ENCODE measurements around the gene CBY3. TPM values are rescaled to one million over a fixed set of nuclear protein-coding genes. Genes with fewer than 3 reads are reported as not detected.
A peak's percentile ranks its signal among the peaks of the same experiment; 100 is the strongest.

Gene CBY3
- total RNA-seq, result not detected in 2 replicates
- long read RNA-seq, partial matches to known transcripts, result 0 of 1 reads
- long read RNA-seq, other reads (novel, unspliced or antisense), result 1 of 1 reads

DNA sequence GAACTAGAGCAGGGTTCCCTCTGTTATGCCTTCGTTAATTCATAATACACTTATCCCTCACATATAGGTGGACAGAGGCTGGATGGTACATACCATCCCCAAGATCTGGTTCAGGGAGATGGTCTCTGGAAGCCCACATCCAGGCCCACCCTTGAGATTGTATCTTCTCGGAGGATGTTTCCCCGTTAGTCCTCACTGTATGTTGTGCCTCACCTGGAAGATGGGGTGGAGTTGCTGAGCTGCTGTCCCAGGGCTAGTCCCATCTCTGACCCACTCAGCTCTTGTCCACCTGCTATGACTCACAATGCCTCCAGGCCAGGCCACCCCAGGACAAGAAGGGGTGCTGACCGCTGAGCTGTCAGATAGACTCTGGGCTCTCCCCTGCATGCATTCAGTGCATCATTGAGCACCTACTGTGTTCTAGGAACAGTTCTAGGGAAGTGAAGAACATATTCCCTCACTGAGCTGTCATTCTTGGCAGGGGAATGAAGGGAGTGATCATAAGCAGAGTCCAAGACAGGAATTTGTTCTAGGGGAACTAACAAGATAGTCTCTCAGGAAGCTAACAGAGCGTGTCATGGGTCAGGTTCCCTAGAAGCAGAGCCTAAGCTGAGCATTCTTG is at the start of gene CBY3:
TSS of gene CBY3 (minus strand) at position 255 of the 622 bp plus-strand sequence. CDS start at position 139, 116 bp downstream.
- no peak for DNase-seq (ENCODE audit: low spot score, unreplicated experiment)
- H3K36me3 Mint-ChIP-seq (ENCODE audit: insufficient read depth), result peaks cover 7% of the 10 kb centered on the region
- H3K9me3 Mint-ChIP-seq (ENCODE audit: low read depth), result peaks cover 4% of the 10 kb centered on the region
- H3K4me3 Mint-ChIP-seq (ENCODE audit: low read depth), result peak within 1 kb of the TSS; percentile 33
- H3K4me1 Mint-ChIP-seq (ENCODE audit: low read depth), result peaks cover 15% of the 10 kb centered on the region
- no peak for TF ChIP-seq CTCF (IDR thresholded peaks at IDR 0.05; ENCODE audit: unreplicated experiment)
- no peaks in the 10 kb centered on the region for H3K27me3 Mint-ChIP-seq
- H3K27ac Mint-ChIP-seq, result peak within 1 kb of the TSS; percentile 83

GRCh38 chr5:179730356-179730755 is 49.5 kb upstream of the CBY3 start:
- no peaks in the 10 kb centered on the region for H3K27me3 Mint-ChIP-seq
- H3K36me3 Mint-ChIP-seq (ENCODE audit: insufficient read depth), result peaks cover 31% of the 10 kb centered on the region
- no peak for TF ChIP-seq CTCF (IDR thresholded peaks at IDR 0.05; ENCODE audit: unreplicated experiment)
- no peaks in the 10 kb centered on the region for H3K9me3 Mint-ChIP-seq (ENCODE audit: low read depth)
- DNase-seq (ENCODE audit: low spot score, unreplicated experiment), result no peak
- peaks cover 11% of the 10 kb centered on the region for H3K4me1 Mint-ChIP-seq (ENCODE audit: low read depth)
- H3K4me3 Mint-ChIP-seq (ENCODE audit: low read depth), result no peak overlapping the region
- no peak overlapping the region for H3K27ac Mint-ChIP-seq

- DNase-seq (ENCODE audit: low spot score, unreplicated experiment), result no peak
- Mint-ChIP-seq H3K27ac (no peak overlapping the region), H3K4me3 (ENCODE audit: low read depth) (no peak overlapping the region), H3K9me3 (ENCODE audit: low read depth) (no peaks in the 10 kb centered on the region), H3K36me3 (ENCODE audit: insufficient read depth) (peaks cover 31% of the 10 kb centered on the region), H3K27me3 (no peaks in the 10 kb centered on the region), H3K4me1 (ENCODE audit: low read depth) (peaks cover 10% of the 10 kb centered on the region)
- TF ChIP-seq CTCF (IDR thresholded peaks at IDR 0.05; ENCODE audit: unreplicated experiment), result no peak
These were observed 48.9 kb upstream of the CBY3 start for GRCh38 chr5:179729727-179730126.

GRCh38 chr5:179729303-179729702 is 48.5 kb upstream of the CBY3 start:
- Mint-ChIP-seq H3K4me1 (ENCODE audit: low read depth) (peaks cover 6% of the 10 kb centered on the region), H3K36me3 (ENCODE audit: insufficient read depth) (peaks cover 34% of the 10 kb centered on the region), H3K27me3 (no peaks in the 10 kb centered on the region), H3K4me3 (ENCODE audit: low read depth) (no peak overlapping the region), H3K27ac (no peak overlapping the region), H3K9me3 (ENCODE audit: low read depth) (no peaks in the 10 kb centered on the region)
- TF ChIP-seq CTCF (IDR thresholded peaks at IDR 0.05; ENCODE audit: unreplicated experiment), result no peak
- DNase-seq (ENCODE audit: low spot score, unreplicated experiment), result no peak

DNA sequence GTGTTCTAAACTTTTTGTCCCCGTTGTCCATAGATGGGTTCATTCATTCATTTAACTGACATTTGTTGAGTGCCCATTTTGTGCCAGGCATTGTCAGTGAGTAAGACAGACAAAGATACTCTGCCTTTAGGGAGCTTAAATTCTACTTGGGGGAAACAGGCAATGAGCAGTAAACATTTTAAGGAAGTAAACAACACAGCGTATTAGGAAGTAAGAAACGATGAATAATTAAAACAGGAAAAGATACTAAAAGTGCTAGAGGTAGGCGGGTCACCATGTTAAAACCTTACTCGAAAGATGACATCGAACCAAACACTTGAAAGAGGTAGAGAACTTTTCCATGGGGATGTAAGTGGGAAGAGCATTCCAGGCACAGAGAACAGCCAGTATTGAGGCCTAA is 46.3 kb upstream of the CBY3 start:
- DNase-seq (ENCODE audit: low spot score, unreplicated experiment), result no peak
- no peaks in the 10 kb centered on the region for H3K9me3 Mint-ChIP-seq (ENCODE audit: low read depth)
- H3K36me3 Mint-ChIP-seq (ENCODE audit: insufficient read depth), result peaks cover 47% of the 10 kb centered on the region
- TF ChIP-seq CTCF (IDR thresholded peaks at IDR 0.05; ENCODE audit: unreplicated experiment), result no peak
- no peaks in the 10 kb centered on the region for H3K27me3 Mint-ChIP-seq
- no peak overlapping the region for H3K4me3 Mint-ChIP-seq (ENCODE audit: low read depth)
- peaks cover 3% of the 10 kb centered on the region for H3K4me1 Mint-ChIP-seq (ENCODE audit: low read depth)
- H3K27ac Mint-ChIP-seq, result no peak overlapping the region
